H1 (cell line): ENCODE results near the gene ERLEC1.

Source experiments
- BRCA1 ChIP-seq: IDR thresholded peaks from 2 replicates; pipeline ENCODE4 v1.6.1; 2012; ENCODE audit warnings: low read depth, low read length, improper control_type of control experiment
- EP300 ChIP-seq, 2 experiments: IDR thresholded peaks; 1 replicate in 1 of 2; 2 replicates in 1 of 2; pipeline ENCODE4 v1.6.1; 2011 to 2012; ENCODE audit warnings: low read depth in 2 of 2, low read length in 2 of 2, mild to moderate bottlenecking in 2 of 2, borderline replicate concordance in 1 of 2, inconsistent platforms in 1 of 2, moderate library complexity in 1 of 2
- POLR2A ChIP-seq, 2 experiments: IDR thresholded peaks; 1 replicate in 1 of 2; 2 replicates in 1 of 2; pipeline ENCODE4 v1.6.1; 2011; ENCODE audit warnings: low read depth in 2 of 2, low read length in 2 of 2, mild to moderate bottlenecking in 2 of 2; ENCODE audit errors: control extremely low read depth in 1 of 2
- TEAD4 ChIP-seq: IDR thresholded peaks from 2 replicates; pipeline ENCODE4 v1.6.1; 2012; ENCODE audit warnings: low read depth, low read length, inconsistent platforms, mixed read lengths
- TF ChIP-seq, protein P1 (sequence below): IDR thresholded peaks from 2 replicates; pipeline ENCODE4 v1.6.1; 2012; ENCODE audit warnings: inconsistent platforms

DNA sequence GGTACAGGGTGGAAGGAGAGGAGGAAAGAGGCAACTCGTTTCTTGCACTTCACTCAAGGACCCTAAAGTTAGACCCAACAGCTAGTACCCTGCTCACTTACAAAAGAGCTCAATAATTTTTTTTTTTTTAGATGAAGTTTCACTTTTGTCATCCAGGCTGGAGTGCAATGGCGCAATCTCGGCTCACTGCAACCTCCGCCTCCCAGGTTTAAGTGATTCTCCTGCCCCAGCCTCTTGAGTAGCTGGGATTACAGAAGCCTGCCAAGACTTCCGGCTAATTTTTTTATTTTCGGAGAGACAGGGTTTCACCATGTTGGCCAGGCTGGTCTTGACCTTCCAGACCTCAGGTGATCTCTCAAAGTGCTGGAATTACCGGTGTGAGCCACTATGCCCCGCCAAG, 4.2 kb upstream of the ERLEC1 start:
- TF ChIP-seq TEAD4 (no peak), EP300 (IDR thresholded peaks at IDR 0.05; ENCODE audit: borderline replicate concordance in 1 of 2, low read depth in 2 of 2, low read length in 2 of 2) (no peak), BRCA1 (no peak), POLR2A (IDR thresholded peaks at IDR 0.05; ENCODE audit: control extremely low read depth in 1 of 2, low read depth in 2 of 2, low read length in 2 of 2) (no peak)
- TF ChIP-seq, protein P1, sequence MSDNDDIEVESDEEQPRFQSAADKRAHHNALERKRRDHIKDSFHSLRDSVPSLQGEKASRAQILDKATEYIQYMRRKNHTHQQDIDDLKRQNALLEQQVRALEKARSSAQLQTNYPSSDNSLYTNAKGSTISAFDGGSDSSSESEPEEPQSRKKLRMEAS = no peak
